ENCODE measurements around the gene IGFBP1.

The IGFBP1 gene

GRCh38 chr7:45867471-45867870, 20.8 kb upstream of the IGFBP1 start:
- TF ChIP-seq, protein P1, sequence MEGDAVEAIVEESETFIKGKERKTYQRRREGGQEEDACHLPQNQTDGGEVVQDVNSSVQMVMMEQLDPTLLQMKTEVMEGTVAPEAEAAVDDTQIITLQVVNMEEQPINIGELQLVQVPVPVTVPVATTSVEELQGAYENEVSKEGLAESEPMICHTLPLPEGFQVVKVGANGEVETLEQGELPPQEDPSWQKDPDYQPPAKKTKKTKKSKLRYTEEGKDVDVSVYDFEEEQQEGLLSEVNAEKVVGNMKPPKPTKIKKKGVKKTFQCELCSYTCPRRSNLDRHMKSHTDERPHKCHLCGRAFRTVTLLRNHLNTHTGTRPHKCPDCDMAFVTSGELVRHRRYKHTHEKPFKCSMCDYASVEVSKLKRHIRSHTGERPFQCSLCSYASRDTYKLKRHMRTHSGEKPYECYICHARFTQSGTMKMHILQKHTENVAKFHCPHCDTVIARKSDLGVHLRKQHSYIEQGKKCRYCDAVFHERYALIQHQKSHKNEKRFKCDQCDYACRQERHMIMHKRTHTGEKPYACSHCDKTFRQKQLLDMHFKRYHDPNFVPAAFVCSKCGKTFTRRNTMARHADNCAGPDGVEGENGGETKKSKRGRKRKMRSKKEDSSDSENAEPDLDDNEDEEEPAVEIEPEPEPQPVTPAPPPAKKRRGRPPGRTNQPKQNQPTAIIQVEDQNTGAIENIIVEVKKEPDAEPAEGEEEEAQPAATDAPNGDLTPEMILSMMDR (conservative IDR thresholded peaks at IDR 0.05; ENCODE audit: low read depth, low read length): no peak
- DNase-seq (ENCODE audit: low read depth): no peak
- no peak overlapping the region for H3K4me3 ChIP-seq (ENCODE audit: low read length)

DNA sequence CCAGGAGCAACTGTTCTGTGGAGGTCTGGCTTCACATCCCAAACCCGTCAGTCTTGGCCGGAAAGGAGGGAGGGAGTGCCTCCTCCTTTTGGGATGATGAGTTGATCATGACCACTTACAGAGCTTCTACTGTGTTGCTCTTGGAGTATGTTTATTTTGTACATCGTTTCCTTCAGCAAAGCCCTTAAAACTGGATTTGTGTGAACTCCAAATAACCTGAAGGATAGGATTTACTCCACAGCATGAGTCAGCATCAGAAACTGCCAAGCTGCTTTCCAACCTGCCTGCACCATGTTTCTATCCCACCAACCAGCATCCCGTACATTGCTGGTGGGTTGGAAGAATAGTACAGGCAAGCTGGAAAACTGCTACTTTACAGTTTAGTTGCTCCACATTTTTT, 18.9 kb upstream of the IGFBP1 start:
- DNase-seq (ENCODE audit: low read depth): no peak
- no peak overlapping the region for H3K4me3 ChIP-seq (ENCODE audit: low read length)
- TF ChIP-seq, protein P1 (conservative IDR thresholded peaks at IDR 0.05; ENCODE audit: low read depth, low read length): no peak

DNA sequence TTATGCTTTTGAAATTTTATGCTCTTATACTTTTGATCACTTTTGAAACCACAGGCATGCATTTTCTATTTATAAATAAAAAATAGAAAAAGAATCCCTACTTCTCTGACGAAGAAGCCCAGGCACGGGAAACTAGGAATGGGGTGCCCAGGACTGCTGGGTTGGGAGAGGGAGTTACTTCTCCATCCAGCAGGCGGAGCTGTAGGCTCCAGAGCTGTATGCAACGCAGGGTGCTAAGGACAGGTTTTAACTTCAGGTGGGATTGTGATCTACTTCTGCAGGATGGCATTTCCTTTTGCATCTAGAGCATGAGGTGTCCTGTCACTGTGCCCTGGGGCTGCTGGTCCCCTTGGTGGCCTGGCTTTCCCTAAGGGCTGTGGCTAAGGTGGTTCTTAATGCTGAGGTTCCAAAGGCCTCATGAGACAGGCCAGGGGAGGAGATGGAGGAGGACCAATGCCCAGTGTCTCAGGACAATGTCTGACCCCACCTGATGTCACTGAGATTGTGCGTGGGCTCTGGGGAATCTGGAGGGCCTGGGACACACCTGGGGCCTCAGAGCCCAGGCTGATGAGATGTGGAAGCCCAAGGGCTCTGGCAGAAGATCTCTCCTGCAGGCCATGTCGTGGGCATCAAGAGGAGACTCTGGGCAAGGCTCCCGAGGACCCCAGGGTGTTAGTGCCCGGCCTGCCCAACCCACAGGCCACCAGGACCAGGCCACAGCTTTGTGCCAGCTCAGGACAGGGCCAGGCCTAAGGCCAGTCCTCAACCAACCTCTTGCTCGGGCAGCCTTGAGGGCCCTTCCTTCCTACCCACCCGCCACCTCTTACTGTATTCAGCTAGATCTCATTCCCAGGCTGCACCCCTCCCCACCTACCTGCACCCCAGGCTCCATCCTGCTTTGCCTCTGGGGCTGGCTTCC, 15.9 kb upstream of the IGFBP1 start:
- no peak for DNase-seq (ENCODE audit: low read depth)
- no peak overlapping the region for H3K4me3 ChIP-seq (ENCODE audit: low read length)
- TF ChIP-seq, protein P1 (conservative IDR thresholded peaks at IDR 0.05; ENCODE audit: low read depth, low read length): peak; percentile 66

DNA sequence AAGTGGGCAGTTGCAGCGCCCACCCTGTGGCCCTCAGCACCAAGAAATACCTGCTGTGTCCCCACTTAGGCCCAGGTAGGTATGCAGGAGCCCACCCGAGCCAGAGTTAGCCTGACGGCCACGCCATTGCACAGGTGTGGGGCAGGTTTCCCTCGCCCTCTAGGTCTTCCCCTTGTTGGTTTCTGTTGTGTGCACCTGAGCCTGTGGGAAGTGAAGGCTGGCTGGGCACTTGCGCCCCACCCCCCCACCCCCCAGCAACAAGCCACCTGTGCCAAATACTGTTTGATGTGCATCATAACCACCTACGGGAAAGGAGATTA, 15.3 kb upstream of the IGFBP1 start, which contains the start of gene CCDC201:
Gene CCDC201 (minus strand): TSS at position 48 of the 320 bp plus-strand sequence. CDS start 75 bp downstream, outside the sequence.
- no peak within 1 kb of the TSS for H3K4me3 ChIP-seq (ENCODE audit: low read length)
- no peak for DNase-seq (ENCODE audit: low read depth)
- TF ChIP-seq, protein P1 (conservative IDR thresholded peaks at IDR 0.05; ENCODE audit: low read depth, low read length): no peak

DNA sequence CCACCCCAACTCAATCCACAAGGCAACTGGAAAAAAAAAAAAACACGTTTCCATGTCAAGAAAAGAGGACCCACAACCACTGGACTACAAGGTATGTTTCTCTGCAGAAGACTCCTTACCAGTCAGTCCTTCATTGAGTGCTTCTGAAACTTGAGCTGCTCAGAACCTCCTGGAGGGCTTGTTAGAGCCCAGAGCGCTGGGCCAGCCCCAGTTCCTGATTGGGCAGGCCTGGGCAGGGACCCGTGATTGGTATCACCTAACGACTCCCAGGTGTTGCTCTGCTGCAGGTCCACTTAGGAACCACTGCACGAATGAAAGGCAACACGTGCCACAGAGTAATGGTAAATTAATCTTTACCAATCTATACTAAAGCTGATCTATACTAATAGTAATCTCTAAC, 14.9 kb upstream of the IGFBP1 start:
- TF ChIP-seq, protein P1 (conservative IDR thresholded peaks at IDR 0.05; ENCODE audit: low read depth, low read length): no peak
- H3K4me3 ChIP-seq (ENCODE audit: low read length): no peak overlapping the region

GRCh38 chr7:45874408-45875131, 13.7 kb upstream of the IGFBP1 start:
- TF ChIP-seq, protein P1 (conservative IDR thresholded peaks at IDR 0.05; ENCODE audit: low read depth, low read length): no peak
- H3K4me3 ChIP-seq (ENCODE audit: low read length): no peak overlapping the region
- DNase-seq (ENCODE audit: low read depth): no peak

More for the DNA sequence above, 14.9 kb upstream of the IGFBP1 start:
- DNase-seq (ENCODE audit: low read depth): no peak
